DOHH2 (cell line): Measurements from ENCODE around the gene GALNT3.

Source experiments
- EZH2phosphoT487 ChIP-seq: fragments of 200-600 bp; sonication (generic); IDR thresholded peaks from 2 replicates; pipeline ENCODE4 v1.6.1; 2017; ENCODE audit warnings: borderline replicate concordance, mild to moderate bottlenecking, antibody characterized with exemption, low read length, moderate library complexity, mixed read lengths
- TF ChIP-seq, protein P1 (sequence below): fragments of 200-600 bp; sonication (generic); IDR thresholded peaks from one replicate; pipeline ENCODE4 v1.5.1; 2014; ENCODE audit warnings: antibody characterized with exemption, mild to moderate bottlenecking, low read depth, low read length; ENCODE audit not compliant: poor library complexity, severe bottlenecking

DNA sequence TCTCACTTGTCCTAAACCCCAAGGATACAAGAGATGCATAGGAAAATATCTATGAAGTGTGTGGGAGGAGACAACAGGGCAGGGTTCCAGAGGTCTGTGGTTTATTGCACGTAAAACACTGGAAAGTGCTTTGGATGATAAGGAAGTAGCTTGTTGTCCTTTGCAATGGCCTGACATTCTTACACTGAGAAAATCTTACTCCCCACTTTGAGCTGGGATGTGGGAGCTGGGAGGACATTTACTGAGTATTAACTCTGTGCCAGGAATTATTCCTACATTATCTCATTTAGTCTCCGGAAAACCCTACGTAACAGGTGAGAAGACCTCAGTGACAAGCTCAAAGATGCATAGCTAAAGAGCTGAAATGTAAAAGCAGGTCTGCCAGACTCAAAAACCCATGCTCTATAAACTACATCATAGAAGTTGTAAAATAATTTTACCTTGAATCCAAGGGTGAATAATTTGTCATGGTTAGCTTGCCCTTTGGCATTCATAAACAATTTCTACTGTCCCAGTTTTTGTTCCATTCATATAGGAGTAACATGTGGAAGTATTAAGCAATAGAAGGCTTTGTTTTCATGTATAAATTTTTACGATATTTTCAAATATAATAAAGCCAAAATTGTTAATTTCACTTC lies 9.2 kb upstream of the GALNT3 start:
- no peak for TF ChIP-seq EZH2phosphoT487
- TF ChIP-seq, protein P1, sequence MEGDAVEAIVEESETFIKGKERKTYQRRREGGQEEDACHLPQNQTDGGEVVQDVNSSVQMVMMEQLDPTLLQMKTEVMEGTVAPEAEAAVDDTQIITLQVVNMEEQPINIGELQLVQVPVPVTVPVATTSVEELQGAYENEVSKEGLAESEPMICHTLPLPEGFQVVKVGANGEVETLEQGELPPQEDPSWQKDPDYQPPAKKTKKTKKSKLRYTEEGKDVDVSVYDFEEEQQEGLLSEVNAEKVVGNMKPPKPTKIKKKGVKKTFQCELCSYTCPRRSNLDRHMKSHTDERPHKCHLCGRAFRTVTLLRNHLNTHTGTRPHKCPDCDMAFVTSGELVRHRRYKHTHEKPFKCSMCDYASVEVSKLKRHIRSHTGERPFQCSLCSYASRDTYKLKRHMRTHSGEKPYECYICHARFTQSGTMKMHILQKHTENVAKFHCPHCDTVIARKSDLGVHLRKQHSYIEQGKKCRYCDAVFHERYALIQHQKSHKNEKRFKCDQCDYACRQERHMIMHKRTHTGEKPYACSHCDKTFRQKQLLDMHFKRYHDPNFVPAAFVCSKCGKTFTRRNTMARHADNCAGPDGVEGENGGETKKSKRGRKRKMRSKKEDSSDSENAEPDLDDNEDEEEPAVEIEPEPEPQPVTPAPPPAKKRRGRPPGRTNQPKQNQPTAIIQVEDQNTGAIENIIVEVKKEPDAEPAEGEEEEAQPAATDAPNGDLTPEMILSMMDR, result no peak
